ENCODE results near the gene SHISA9.

Gene SHISA9

DNA sequence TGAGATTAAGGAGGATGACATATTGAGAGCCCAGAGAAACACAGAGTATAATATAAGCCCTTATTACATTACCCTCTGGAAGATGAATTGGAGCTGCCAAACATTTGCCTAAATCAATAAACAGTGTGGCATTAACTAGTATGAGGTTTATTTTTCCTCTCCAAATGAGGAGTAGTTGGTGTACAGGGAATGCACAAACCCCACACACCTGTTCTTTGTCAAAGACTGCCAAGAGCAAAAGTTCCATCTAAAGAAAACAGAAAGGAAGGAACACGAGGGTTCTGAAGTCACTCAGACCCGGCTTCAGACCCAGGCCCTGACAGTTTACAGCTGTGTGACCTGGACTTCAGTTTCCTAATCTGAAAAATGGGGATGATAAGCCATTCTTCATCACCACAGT is 138.1 kb downstream of the SHISA9 start:
- H3K27me3 ChIP-seq, result no peaks in the 10 kb centered on the region
- no peak overlapping the region for H3K27ac ChIP-seq
- H3K4me1 ChIP-seq, result no peaks in the 10 kb centered on the region
- TF ChIP-seq Cebpa-rat (IDR thresholded peaks at IDR 0.05), result no peak
- H4K20me1 ChIP-seq, result peaks cover 4% of the 10 kb centered on the region; the same call in 1 of the 2 replicates
- H3K9me3 ChIP-seq, result no peaks in the 10 kb centered on the region
- H3K4me2 ChIP-seq, result no peak overlapping the region
- H3K9ac ChIP-seq, result no peak overlapping the region
- no peaks in the 10 kb centered on the region for H3K36me3 ChIP-seq
- H3K4me3 ChIP-seq, result no peak overlapping the region

DNA sequence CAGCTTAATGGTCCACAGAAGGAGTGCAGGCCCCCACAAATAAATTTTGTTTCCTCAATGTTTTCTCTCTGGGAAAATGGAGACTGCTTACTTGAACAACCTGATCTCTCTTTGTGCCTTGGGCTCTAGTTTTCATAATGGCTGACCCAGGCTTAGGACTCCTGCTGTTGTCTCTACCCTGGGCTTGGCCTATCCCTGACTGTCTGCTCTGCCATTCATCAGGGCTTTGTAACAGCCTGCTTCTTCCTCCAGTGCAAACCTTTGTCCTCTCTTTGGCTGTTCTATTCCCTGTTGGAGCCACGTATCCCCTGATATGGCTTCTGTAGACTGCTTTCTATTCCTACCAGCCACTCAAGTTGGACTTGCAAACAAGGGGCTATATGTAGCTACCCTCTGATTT is 139.8 kb downstream of the SHISA9 start:
- no peaks in the 10 kb centered on the region for H3K36me3 ChIP-seq
- no peak overlapping the region for H3K4me3 ChIP-seq
- no peaks in the 10 kb centered on the region for H3K27me3 ChIP-seq
- no peak overlapping the region for H3K4me2 ChIP-seq
- peaks cover 4% of the 10 kb centered on the region; the same call in 1 of the 2 replicates for H4K20me1 ChIP-seq
- no peaks in the 10 kb centered on the region for H3K4me1 ChIP-seq
- TF ChIP-seq Cebpa-rat (IDR thresholded peaks at IDR 0.05), result no peak
- H3K9me3 ChIP-seq, result no peaks in the 10 kb centered on the region
- no peak overlapping the region for H3K27ac ChIP-seq
- no peak overlapping the region for H3K9ac ChIP-seq

DNA sequence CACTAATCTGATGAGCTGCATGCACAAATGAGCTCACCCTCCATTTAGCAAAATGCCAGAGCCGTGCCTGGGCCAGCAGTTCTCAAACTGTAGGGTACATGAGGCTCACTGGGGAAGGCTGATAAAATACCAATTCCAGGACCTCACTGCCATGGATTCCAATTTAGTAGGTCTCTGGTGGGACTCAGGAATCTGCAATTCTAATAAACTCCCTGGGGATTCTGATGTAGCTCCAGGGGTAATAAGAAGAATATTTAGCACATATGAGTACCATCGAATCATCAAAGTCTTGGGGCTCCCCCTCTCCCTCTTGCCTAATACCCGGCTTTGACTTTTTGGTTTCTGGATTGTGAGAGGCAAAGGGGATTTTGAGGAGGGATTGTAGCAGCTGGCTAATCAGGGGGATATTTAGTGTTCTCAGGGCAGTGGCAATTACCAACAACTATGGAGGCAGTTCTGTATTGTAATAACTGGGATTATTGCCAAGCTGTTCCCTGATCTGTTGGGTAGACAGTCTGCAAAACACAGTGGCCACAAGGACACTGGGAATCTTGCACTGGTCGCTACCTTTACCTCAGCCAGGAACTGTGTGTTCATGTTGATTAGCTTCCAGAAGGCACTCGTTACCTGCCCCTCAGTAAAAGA is 140.4 kb downstream of the SHISA9 start:
- no peaks in the 10 kb centered on the region for H3K36me3 ChIP-seq
- H3K27ac ChIP-seq, result no peak overlapping the region

DNA sequence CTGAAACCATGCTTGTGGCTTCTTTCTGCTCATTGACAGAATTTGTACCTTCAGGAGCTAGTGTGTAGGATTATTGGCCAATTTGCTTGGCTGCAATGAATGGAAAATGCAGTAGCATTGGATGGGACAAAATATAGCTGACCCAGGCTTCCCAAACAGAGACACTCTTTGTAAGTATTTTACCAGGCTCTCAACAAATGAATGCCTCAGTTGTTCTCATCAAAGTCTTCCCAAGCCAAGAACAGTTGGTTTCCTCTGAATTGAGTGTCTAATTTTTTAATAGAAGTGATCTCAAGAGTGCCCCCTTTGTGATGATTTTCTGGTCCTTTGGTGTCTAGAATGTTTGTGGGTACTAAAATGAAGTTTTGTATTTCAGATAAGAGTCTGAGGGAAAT is 140.9 kb downstream of the SHISA9 start:
- Histone ChIP-seq H3K4me3 (no peak overlapping the region), H3K4me1 (no peaks in the 10 kb centered on the region), H3K9me3 (no peaks in the 10 kb centered on the region), H3K27ac (no peak overlapping the region), H4K20me1 (peaks cover 4% of the 10 kb centered on the region; the same call in 1 of the 2 replicates), H3K27me3 (no peaks in the 10 kb centered on the region), H3K9ac (no peak overlapping the region), H3K4me2 (no peak overlapping the region), H3K36me3 (no peaks in the 10 kb centered on the region)
- no peak for TF ChIP-seq Cebpa-rat (IDR thresholded peaks at IDR 0.05)

More for the DNA sequence above, 140.4 kb downstream of the SHISA9 start:
- no peak overlapping the region for H3K9ac ChIP-seq
- no peak for TF ChIP-seq Cebpa-rat (IDR thresholded peaks at IDR 0.05)
- no peak overlapping the region for H3K4me2 ChIP-seq
- no peaks in the 10 kb centered on the region for H3K27me3 ChIP-seq
- H3K4me3 ChIP-seq, result no peak overlapping the region
- no peaks in the 10 kb centered on the region for H3K9me3 ChIP-seq
- H4K20me1 ChIP-seq, result peaks cover 4% of the 10 kb centered on the region; the same call in 1 of the 2 replicates
- H3K4me1 ChIP-seq, result no peaks in the 10 kb centered on the region

DNA sequence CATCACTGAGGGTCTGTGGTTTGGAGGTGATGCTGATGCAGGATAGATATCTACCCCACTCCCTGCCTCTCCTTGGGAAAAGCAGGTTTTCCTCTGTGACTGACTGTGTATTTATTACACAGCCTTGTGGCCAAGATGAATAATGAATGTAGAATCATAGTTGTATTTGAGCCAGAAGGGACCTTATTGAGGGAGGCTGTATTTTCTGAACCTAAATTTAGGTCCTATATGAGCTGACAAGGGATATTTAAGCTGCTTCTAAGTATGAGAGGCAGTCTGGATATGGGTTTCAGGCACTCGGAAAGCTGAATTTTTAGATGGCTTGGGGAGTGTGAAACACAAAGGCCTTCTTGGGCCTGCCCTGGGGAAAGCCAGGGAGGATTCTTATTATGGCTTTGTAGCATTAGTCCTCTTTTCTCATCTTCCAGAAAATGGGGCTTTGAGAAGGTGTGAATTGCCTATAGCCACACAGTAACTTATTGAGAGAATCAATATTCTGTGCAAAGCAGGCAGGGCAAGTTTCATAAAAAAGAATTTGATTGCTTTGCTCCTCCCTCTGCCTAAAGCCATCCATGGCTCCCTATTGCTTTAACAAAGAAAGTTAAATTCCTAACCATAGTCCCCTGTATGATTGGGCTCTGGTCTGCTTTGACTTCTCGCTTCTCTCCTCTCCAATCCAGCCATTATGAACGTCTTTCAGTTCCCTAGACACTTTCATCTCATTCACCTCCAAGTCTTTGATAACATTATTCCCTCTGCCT is 144.8 kb downstream of the SHISA9 start:
- TF ChIP-seq Cebpa-rat (IDR thresholded peaks at IDR 0.05), result no peak
- Histone ChIP-seq H3K4me2 (no peak overlapping the region), H3K4me3 (no peak overlapping the region), H3K9me3 (peaks cover 8% of the 10 kb centered on the region; the same call in 1 of the 2 replicates), H3K4me1 (no peaks in the 10 kb centered on the region), H3K9ac (no peak overlapping the region), H3K27me3 (no peaks in the 10 kb centered on the region), H3K36me3 (no peaks in the 10 kb centered on the region), H3K27ac (no peak overlapping the region), H4K20me1 (no peaks in the 10 kb centered on the region)

DNA sequence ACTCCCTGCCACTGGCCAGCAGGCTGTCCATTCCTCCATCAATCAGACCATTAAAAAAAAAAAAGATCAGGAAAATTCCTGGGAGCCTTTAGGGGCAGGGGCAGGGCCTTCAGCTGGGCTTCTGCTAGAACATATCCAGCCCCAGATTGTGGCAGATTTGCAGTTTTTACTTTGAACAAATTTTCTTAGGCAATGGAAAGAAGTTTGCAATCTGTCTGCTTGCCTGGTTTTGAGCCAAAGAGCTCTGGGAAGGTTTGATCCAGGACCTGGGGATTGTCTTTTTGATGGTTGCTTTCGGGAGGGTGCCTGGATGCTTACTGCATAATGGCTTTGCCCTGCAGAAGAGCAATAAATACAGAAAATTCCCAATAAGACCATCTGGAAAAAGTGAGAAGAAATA is 145.9 kb downstream of the SHISA9 start:
- Histone ChIP-seq H4K20me1 (no peaks in the 10 kb centered on the region), H3K36me3 (no peaks in the 10 kb centered on the region), H3K4me2 (no peak overlapping the region), H3K4me1 (no peaks in the 10 kb centered on the region), H3K9ac (no peak overlapping the region), H3K27me3 (no peaks in the 10 kb centered on the region), H3K4me3 (no peak overlapping the region), H3K27ac (no peak overlapping the region), H3K9me3 (peaks cover 8% of the 10 kb centered on the region; the same call in 1 of the 2 replicates)
- TF ChIP-seq Cebpa-rat (IDR thresholded peaks at IDR 0.05), result no peak

DNA sequence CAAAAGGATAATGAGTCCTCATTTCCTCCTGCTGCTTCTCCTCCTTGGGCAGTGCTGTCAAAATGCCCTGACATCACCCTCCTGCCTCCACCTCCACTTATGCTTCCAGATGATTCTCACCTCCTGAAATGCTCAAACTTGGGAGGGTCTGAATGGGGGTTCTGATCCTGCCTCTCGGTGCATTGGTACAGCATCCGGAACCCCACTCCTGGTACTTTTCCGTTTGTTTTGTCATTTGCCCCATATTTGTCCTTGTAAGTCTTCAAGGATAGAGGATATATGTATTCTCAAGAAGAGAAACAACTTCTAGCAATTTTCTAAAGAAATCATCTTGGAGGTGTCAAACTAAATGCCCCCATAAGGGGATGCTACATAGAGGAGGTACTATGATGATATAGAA is 148.3 kb downstream of the SHISA9 start:
- Histone ChIP-seq H3K4me3 (no peak overlapping the region), H3K27ac (no peak overlapping the region), H3K4me1 (no peaks in the 10 kb centered on the region), H4K20me1 (no peaks in the 10 kb centered on the region), H3K4me2 (no peak overlapping the region), H3K9me3 (peaks cover 8% of the 10 kb centered on the region; the same call in 1 of the 2 replicates), H3K9ac (no peak overlapping the region), H3K27me3 (no peaks in the 10 kb centered on the region), H3K36me3 (no peaks in the 10 kb centered on the region)
- no peak for TF ChIP-seq Cebpa-rat (IDR thresholded peaks at IDR 0.05)

DNA sequence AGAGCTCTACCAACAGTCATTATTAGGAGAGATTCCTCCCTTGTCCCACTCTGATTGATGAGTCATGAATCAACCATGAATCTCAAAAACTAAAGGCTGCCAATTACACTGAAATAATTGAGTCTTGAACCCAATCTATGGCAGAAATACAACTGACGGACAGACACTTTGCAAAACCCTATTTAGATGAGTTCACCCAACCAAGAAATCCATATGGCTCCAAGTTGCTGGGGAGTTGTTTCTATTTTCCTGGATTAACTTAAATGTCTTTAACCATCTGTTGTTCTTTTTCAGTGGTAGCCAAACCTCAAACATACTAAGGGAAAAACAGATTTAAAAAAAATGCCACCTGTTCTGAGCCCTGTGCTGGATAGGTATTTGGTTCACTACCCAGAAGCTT is 151.0 kb downstream of the SHISA9 start:
- Histone ChIP-seq H3K4me2 (no peak overlapping the region), H3K27ac (no peak overlapping the region), H4K20me1 (no peaks in the 10 kb centered on the region), H3K36me3 (no peaks in the 10 kb centered on the region), H3K4me3 (no peak overlapping the region), H3K9me3 (peaks cover 8% of the 10 kb centered on the region; the same call in 1 of the 2 replicates), H3K9ac (no peak overlapping the region), H3K27me3 (no peaks in the 10 kb centered on the region), H3K4me1 (no peaks in the 10 kb centered on the region)
- TF ChIP-seq Cebpa-rat (IDR thresholded peaks at IDR 0.05), result no peak

DNA sequence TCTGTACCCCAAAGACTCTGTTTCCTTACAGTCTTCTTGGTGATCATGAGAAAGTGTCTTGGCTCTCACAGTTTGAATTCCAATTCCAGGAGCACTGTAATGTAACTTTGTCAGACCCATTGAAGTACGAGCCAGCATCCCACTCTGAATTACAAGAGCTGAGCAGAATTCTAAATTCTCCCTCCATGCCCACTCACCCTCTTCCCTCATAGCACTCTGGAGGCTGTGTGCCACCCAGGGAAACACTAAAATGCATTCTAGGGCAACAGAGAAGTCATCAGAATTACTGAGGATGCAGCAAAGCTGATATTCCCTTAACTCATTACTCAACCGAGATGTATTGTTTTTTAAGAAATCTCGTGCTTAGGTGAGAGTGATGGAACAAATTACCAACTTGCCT is 154.1 kb downstream of the SHISA9 start:
- Histone ChIP-seq H3K4me3 (no peak overlapping the region), H3K9ac (no peak overlapping the region), H3K9me3 (no peaks in the 10 kb centered on the region), H4K20me1 (no peaks in the 10 kb centered on the region), H3K4me2 (no peak overlapping the region), H3K36me3 (no peaks in the 10 kb centered on the region), H3K27ac (no peak overlapping the region), H3K4me1 (no peaks in the 10 kb centered on the region), H3K27me3 (no peaks in the 10 kb centered on the region)
- TF ChIP-seq Cebpa-rat (IDR thresholded peaks at IDR 0.05), result no peak

DNA sequence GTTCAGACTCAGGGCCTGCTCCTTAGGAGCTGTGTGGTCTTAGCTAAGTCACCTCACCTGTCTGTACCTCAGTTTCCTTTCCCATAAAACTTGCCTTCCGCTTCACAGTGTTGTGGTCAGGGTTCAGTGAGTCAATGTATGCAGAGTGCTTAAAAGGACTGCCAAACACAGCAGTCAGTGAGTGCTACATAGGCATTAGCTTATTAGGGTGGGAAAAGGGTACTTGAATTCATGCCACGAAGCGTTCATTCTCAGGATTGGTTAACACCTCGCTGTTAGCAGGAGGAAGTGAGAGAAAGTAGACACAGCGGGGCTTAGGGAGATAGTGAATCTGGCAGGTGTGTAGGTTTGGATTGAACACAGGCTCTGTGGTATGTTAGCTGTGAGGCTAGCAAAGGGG is 155.2 kb downstream of the SHISA9 start:
- no peak for TF ChIP-seq Cebpa-rat (IDR thresholded peaks at IDR 0.05)
- Histone ChIP-seq H3K27ac (no peak overlapping the region), H3K9me3 (no peaks in the 10 kb centered on the region)

More for the DNA sequence above, 155.2 kb downstream of the SHISA9 start:
- Histone ChIP-seq H4K20me1 (no peaks in the 10 kb centered on the region), H3K27me3 (no peaks in the 10 kb centered on the region), H3K4me3 (no peak overlapping the region), H3K9ac (no peak overlapping the region), H3K4me2 (no peak overlapping the region), H3K4me1 (no peaks in the 10 kb centered on the region), H3K36me3 (no peaks in the 10 kb centered on the region)
